NCI-H1417 treated with DMSO at 0.1 percent for 48 hours (cell line): ENCODE results near the gene NBR1.
"Not testable (repeated sequence)": the region's sequence is repeated elsewhere in the genome, so short reads cannot be mapped to it uniquely, and the experiment has no call there.

Experiments used
- DNase-seq: peaks from one replicate; lab custom pipeline; 2025; lab: John Stamatoyannopoulos, UW

NBR1 gene

DNA sequence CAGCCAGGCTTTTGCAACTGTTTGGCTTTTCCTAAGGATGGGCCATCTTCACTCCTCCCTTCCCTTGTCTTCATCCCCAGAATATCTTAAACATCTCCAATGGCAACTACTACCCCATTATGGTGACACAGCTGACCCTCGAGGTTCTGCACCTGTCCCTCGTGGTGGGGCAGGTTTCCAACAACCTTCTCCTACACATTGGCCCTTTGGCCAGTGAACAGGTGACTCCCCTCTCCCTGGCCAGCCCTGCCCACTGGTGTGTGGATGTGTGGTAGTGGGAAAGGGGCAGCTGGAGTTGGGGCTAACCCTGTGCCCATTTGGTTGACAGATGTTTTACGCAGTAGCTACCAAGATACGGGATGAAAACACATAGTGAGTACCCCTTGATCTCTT lies 45.4 kb downstream of the NBR1 start:
- DNase-seq, result no peak

DNA sequence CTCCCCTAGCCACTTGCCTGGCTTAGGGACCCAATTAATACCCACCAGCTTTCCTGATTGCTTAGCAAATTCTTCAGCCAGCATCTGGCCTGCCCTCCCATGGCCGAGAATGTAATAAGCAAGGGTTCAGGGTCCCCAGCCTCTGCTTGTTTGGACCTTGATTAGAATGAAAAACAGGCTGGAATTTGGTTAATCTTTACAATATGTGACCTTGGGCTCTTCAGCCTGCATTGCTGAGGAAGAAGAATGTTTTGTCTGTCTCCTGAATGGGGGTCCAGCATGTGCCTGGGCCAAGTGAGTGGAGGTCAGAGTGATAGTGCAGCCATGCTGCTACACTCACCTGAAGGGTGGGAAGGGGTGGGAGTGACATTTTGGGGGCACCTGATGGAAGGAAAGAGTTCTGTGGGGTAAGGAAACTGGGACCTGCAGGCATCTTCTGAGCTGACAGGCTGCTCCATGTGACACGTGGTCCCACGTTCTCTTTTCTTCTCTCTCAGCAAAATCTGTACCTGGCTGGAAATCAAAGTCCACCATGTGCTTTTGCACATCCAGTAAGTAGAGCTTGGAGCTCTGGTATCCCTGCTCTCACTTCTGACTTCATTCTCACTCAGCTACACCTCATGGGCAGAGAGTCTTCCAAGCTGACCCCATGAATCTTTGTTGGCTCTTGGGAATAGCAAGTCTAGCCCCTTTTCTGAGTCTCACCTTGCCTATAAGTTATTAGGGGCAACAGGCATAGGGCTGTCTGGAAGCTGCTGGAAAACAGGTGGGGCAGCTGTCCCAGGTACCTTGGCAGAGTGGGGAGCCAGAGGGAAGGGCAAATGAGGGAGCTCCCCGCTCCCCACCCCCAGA lies 46.0 kb downstream of the NBR1 start:
- no peak for DNase-seq

DNA sequence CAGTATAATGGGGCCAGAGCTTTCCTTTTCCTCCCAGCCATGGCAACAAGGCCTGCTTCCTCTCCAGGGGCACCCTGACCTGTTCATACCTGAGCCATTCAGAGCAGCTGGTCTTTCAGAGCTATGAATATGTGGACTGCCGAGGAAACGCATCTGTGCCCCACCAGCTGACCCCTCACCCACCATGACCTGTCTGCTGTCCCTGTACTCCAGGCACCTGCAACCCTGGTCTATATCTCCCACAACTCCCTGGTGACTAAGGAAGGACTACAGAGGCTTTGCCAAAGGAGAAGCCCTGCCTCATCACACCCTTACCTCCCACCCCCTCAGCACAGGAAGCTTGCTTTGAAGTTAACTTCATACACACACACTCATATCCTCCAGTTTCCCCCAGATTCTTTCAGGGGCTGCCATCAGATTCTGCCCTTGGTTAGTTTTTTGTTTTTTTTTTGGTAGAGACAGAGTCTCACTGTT lies 46.6 kb downstream of the NBR1 start:
- DNase-seq, result no peak

DNA sequence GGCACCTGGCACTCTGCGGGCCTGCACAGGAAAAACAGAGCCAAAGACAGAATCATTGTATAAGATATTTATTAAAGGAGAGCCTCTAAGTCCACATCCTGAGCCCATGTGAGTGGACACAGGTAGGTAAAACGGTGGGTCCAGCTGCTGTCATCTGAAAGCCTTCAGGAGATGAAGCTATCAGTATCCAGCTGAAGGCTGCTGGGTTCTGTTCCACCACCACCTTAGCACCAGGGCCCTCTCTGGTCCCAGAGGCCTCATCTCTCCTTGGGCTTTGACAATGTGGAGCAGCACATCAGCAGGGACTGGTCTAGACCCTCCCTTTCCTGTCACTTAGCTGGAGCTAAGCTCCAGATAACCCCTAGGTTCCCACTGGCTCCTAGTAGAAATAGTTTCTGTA lies 48.0 kb downstream of the NBR1 start:
- no peak for DNase-seq

DNA sequence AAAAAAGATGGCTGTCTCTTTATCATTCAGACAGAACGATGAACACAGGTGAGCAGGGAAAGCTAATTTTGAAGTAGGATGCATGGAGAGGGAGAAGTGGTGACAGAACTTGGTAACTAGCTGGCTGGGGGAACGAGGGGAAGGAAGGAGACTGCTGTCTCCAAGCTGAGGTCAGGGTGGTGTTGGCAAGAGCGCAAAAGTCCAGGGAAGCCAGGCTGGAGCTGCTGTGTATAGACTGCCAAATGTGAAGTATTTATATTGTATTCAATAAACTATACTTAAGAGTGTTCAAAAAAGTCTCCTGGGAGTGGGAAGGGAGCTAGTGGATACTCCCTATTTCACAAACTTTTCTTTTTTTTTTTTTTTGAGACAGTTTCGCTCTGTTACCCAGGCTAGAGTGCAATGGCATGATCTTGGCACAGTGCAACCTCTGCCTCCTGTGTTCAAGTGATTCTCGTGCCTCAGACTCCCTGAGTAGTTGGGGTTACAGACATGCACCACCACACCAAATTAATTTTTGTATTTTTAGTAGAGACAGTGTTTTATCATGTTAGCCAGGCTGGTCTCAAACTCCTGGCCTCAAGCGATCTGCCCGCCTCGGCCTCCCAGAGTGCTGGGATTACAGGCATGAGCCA lies 48.8 kb downstream of the NBR1 start:
- DNase-seq, result no peak

DNA sequence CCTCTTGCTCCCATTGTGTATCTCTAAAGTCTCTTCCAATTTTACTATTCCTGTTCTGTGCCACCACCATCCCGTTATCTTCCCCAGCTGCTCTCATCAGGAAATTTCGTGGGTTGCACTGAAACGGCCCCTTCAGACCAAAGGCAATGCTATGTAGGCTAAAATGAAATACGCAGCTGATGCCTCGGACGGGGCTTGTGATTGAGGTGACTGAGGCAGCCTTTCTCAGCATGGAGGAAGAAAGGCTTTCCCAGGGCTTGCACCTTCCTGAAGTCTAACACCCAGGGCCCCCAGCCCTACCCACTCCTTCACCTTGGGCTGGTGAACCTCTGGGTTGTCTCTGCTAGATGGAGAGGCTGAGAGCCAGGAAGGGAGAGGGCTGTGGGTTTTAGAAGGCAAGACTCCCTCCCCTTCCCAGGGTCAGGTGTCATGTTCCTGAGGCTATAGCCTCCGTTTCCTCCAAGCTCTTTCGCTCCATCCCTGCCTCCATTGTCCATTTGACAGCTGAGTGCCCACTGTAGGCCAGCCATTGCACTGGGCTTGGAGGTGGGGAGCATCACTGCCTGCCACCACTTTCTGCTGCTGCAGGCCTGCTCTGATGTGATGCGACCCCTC lies 49.6 kb downstream of the NBR1 start:
- DNase-seq, result no peak

DNA sequence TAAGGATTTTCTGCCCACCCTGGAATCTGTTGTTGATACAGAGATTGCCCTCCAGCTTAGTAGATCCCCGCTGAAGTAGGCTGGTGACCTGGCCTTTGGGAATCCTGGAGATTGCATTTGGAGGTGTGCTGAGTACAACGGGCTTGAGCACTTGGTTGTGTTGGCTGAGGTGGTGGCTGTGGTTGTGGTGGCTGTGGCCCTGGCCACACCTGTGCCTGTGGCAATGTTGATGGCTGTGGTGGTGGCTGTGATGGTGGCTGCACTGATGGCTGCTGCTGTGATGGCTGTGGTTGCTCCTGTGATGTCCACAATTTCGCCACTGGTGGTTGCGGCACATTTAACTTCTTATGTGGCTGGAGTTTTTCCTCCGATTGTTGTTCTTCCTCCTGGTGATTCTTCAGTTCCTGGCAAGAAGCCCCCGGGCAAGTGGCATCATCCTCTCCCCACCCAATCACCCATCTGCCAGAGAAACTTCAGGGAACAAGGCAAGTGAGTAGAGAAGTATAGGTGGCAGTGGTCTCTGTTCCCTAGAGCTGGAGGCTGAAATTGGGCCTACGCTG lies 53.2 kb downstream of the NBR1 start:
- DNase-seq, result no peak

DNA sequence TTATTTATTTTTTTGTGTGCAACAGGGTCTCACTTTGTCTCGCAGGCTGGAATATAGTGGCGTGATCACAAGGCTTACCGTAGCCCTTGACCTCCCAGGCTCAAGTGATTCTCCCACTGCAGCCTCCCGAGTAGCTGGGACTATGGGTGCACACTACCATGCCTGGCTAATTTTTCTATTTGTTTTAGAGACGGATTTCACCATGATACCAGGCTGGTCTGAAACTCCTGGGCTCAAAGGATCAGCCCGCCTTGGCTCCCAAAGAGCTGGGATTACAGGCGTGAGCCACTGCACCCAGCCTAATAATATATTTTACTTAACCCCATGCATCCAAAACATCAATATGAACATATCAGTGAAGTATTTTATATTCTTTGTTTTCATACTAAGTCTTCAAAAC lies 55.4 kb downstream of the NBR1 start:
- no peak for DNase-seq

DNA sequence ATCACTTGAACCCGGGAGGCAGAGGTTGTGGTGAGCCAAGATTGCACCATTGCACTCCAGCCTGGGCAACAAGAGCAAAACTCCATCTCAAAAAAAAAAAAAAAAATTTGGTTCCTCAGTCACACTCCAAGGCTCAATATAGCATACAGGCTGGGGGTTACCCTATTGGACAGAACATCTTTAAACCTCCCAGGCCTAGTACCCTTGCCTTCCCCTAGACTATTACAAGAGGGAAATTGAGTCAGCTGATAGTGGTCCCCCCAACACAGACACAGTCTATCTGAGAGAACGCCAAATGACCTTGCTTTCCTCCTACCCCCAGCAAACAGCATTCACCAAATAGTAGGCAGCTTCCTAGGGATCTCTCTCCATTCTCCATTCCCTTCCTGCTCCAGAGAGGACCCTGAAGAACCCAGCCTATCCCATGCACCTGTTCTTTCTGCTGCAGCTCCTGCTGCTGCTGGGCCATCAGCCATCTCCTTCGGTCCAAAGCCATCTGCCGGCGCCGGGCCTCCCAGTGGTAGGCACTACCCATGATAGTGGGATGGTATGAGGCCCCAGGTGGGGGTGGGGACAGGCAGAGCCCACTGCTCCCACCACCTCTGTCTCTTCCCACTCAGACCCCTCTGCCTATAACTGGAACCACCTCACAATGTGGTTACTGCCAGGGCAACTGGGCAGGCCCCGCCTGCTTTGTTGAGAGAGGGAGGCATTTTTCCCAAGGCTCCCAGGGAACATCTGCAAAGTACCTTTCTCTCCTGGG lies 57.2 kb downstream of the NBR1 start, which contains the start of gene CCDC200:
Gene CCDC200 (minus strand): TSS at position 604 of the 763 bp plus-strand sequence. CDS start 69 bp downstream, at position 535.
- not testable (repeated sequence) for DNase-seq

DNA sequence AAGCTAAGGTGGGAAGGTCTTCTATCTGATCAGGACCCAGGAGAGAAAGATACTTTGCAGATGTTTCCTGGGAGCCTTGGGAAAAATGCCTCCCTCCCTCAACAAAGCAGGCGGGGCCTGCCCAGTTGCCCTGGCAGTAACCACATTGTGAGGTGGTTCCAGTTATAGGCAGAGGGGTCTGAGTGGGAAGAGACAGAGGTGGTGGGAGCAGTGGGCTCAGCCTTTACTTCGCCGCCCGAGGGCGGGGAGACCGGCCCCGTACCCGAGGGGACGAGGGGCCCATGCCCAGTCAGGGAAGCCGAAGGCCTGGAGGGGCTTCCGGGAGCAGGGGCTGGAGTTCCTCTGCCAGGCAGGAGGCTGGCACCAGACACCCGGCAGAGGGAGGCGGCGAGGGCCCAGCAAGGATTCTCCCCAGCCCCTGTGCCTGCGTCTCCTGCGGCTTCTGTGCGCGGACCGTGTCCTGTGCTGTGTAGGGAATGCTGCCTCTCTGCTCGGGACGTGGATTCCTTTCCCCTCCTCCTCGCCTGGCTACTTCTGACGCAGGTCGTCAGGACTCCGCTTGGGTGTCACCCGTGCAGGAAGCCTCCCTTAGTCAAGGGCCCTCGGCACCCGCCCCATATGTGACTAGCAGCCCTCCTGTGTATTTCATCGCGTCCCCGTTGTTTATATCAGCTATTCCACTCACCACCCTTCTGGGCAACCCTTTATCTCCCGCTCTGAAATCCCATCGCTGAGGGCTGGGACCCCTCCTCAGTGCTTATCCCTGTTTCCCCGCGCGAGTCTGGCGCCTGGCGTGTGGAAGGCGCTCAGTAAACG lies 60.4 kb downstream of the NBR1 start:
- not testable (repeated sequence) for DNase-seq

DNA sequence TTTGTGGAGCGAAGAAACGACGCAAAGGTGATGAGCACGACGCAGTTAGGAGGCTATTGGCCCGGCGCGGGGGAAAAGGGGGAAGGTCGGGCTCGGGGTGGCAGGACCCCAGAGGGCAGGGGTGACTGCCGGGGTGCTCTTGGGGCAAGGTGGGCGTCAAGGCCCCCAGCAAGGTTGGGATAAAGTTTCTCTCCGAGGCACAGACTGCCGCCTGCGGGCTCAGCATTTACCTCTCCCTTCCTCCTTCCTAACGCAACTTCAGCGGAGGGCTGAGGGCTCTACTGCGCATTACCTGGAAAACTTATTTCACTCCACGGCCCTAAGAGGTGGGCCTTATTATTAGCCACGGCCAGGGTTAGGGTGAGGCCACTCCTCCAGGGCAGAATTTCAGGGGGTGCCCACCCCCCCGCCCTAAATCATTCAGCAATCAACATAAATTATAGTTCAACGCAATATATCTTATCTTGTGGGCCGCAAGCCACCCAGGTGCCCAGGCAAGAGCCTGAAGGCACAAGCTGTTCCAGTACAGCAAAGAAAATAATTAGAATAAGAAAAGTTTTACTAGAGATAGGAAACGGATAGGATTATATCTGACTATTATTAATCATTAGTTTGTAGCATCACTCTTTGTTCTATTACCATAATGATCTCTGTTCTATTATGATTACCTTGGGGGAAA lies 61.1 kb downstream of the NBR1 start:
- DNase-seq, result not testable (repeated sequence)

DNA sequence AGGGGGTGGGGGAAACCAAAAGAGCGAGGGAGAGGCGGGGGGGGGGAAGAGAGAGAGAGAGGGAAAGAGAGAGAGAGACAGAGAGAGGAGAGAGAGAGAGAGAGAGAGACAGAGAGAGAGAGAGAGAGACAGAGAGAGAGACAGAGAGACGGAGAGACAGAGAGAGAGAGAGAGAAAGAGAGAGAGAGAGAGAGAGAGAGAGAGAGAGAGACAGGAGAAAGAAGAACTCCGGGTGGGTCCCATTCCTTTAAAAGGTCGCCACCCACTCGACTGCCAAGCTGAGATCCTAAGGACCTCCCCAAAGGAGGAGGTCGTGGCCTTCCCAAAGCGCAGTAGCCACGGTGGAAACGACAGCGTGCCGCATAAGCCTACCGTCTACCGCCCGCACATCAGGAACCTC lies 62.2 kb downstream of the NBR1 start:
- DNase-seq, result not testable (repeated sequence)

DNA sequence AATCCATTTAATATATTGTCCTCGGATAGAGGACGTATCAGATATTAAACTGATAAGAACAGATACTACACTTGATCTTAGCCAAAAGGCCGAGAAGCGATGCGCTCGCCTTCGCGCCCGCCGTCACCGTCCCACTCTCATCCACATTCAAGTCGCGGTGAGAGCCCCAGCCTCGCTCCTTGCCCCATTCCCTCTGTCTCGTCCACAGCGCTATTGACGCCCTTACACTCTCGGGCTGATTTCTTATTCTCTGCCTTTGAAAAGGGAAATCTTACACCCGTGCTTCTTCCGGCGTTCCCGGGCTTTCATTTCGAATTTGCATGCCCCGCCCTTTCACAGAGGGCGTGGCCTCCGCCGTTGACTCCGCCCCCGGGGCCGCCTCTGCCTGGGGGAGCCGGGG lies 62.9 kb downstream of the NBR1 start, which contains the start of gene RNU2-1:
Gene RNU2-1 (minus strand): TSS at position 101 of the 400 bp plus-strand sequence.
- DNase-seq, result not testable (repeated sequence)

DNA sequence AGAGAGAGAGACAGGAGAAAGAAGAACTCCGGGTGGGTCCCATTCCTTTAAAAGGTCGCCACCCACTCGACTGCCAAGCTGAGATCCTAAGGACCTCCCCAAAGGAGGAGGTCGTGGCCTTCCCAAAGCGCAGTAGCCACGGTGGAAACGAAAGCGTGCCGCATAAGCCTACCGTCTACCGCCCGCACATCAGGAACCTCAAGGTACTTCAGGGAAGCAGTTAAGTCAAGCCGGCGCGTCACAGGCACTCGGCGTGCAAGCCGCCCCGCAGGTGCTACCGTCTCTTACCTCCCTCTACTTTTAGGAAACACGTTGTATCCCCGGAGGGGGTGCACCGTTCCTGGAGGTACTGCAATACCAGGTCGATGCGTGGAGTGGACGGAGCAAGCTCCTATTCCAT lies 68.6 kb downstream of the NBR1 start:
- DNase-seq, result not testable (repeated sequence)

DNA sequence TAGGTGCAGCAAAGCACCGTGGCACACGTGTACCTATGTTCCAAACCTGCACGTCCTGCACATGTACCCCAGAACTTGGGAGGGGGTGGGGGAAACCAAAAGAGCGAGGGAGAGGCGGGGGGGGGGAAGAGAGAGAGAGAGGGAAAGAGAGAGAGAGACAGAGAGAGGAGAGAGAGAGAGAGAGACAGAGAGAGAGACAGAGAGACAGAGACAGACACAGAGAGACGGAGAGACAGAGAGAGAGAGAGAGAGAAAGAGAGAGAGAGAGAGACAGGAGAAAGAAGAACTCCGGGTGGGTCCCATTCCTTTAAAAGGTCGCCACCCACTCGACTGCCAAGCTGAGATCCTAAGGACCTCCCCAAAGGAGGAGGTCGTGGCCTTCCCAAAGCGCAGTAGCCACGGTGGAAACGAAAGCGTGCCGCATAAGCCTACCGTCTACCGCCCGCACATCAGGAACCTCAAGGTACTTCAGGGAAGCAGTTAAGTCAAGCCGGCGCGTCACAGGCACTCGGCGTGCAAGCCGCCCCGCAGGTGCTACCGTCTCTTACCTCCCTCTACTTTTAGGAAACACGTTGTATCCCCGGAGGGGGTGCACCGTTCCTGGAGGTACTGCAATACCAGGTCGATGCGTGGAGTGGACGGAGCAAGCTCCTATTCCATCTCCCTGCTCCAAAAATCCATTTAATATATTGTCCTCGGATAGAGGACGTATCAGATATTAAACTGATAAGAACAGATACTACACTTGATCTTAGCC lies 69.8 kb downstream of the NBR1 start:
- not testable (repeated sequence) for DNase-seq

DNA sequence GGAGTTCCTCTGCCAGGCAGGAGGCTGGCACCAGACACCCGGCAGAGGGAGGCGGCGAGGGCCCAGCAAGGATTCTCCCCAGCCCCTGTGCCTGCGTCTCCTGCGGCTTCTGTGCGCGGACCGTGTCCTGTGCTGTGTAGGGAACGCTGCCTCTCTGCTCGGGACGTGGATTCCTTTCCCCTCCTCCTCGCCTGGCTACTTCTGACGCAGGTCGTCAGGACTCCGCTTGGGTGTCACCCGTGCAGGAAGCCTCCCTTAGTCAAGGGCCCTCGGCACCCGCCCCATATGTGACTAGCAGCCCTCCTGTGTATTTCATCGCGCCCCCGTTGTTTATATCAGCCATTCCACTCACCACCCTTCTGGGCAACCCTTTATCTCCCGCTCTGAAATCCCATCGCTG lies 75.4 kb downstream of the NBR1 start:
- DNase-seq, result not testable (repeated sequence)
